ENCODE measurements around the gene ELN.

DNA sequence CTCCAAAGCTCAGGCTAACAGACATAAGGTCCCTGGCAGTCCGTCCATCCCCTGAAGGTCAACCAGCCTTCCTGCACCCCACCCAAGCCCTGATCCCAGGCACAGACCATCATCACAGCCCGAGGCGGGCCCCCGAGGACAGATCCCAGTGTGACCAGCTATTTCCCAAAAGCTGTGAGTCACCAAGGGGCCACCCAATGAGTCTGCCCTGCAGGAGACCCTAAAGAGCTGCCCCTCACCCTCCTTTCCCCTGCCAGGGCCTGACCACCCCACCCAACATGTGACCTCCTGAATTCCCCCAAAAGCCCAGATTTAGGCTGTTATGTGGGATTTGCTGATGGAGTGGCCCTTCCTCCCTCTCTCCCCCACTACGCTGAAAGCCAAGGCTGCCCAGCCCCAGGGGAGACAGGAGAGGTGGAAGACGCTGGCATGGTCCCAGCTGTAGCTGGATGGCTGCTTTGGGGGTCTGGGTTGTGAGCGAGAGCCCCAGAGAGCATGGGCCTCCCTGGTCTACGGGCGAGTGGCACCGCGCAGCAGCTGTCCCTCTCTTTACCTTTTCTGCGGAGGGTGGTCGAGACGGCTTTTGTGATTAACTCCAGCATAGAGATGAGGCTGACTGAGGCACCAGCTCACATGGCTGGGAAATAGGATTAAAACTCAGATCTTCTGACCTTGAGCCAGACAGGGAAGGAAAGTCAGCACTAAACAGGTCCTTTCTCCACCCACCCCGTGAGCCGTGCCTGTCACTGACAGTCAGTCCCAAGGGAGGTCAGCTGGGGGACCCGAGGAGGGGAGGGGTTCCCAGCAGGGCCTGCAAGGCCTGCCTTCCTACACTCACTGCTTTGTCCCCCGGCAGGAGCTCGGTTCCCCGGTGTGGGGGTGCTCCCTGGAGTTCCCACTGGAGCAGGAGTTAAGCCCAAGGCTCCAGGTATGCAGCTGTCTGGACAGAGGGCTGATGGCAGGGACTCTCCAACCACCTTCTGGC lies 16.7 kb downstream of the ELN start:
- TF ChIP-seq, protein P1, sequence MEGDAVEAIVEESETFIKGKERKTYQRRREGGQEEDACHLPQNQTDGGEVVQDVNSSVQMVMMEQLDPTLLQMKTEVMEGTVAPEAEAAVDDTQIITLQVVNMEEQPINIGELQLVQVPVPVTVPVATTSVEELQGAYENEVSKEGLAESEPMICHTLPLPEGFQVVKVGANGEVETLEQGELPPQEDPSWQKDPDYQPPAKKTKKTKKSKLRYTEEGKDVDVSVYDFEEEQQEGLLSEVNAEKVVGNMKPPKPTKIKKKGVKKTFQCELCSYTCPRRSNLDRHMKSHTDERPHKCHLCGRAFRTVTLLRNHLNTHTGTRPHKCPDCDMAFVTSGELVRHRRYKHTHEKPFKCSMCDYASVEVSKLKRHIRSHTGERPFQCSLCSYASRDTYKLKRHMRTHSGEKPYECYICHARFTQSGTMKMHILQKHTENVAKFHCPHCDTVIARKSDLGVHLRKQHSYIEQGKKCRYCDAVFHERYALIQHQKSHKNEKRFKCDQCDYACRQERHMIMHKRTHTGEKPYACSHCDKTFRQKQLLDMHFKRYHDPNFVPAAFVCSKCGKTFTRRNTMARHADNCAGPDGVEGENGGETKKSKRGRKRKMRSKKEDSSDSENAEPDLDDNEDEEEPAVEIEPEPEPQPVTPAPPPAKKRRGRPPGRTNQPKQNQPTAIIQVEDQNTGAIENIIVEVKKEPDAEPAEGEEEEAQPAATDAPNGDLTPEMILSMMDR (conservative IDR thresholded peaks at IDR 0.05 in 1 of 2, IDR thresholded peaks at IDR 0.05 in 1 of 2; ENCODE audit: low read depth in 1 of 2, low read length in 2 of 2) = no peak
- TF ChIP-seq EZH2 (IDR thresholded peaks at IDR 0.05; ENCODE audit: low read length, missing control alignments) = no peak

All from fibroblast of lung (primary cell).